ENCODE results near the gene TMEM129.
"Not testable (repeated sequence)": the region's sequence is repeated elsewhere in the genome, so short reads cannot be mapped to it uniquely, and the experiment has no call there.

Gene TMEM129

DNA sequence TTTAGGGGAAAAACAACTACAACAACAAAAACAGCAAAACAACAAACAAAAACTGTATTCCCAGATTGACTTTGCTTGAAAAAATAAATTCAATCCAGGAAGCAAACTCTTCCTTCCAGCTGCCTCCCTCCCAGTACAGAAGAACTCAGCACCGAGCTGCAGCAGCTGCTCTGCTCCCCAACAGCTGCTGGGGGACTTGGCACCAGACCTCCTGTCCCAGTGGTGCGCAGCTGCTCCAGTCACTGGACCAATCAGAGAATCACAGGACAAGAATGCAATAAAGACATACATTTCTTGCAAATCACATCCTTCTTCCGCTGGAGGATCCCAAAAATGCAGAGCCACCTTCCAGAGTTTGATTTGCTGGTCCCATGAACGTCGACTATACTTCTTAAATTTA lies 25.2 kb downstream of the TMEM129 start:
- no peak for DNase-seq (ENCODE audit: low spot score)

DNA sequence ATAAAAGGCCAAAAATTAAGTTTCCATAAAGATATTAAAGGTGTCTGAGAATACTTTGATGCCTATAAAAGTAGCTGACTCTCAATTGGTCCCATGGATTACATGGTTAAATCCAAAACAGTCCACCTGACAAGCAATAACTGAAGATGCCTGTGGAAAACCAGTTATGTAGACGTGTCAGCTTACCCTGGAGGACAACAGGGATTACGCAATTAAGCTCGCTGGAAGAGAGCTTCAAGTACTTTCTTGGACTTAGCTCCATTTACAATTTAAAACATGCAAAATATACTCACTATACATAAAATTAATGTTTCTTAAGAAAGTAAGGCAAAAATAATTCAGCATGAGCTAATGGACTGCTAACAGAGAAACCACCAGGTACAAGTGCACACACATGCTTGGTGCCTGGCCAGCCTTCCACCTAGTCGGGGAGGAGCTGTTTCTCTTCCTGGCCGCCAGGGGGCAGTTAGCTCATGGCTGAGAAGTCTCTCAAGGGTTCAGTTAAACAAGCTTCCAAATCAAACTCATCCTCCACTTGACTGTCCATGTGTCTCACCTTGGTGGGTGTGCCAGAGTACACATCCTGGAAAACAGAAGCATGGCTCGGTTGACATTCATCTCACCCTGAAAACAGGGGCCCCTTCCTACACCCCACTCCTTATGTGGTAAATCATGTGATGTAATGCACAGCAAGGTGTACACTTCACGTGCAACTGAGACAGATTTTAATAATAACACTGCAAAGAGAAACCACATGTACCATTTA lies 27.8 kb downstream of the TMEM129 start:
- DNase-seq (ENCODE audit: low spot score), result peak; percentile 79

DNA sequence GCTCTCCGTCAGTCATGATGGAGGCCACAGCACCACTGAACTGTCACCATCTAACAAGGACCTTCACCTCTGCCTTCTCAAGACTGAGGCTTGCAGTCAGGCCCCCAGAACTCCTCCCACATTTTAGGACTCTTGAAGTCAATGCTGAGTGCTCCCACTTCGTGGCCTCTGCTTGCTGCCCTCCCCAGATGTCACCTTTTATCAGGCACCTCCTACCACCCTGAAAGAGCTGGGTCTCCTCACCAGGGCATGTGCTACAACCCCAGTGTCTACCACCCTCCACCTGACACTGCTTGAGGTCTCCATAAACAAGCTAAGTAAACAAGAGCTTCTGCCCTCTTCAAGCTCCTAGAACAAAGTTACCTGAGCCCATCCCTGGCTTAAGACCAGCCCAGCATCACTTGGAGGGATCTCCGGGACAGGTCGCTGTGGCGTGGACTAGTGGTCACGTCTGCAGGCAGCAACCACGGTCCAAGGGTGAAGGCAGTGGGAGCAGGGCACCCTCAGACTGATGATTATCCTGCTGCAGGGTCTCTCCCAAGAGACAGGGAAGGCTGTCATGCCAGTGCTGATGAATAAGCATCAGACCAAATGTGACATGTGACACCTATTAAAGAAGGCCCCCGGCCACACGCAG lies 29.3 kb downstream of the TMEM129 start:
- DNase-seq (ENCODE audit: low spot score), result no peak

DNA sequence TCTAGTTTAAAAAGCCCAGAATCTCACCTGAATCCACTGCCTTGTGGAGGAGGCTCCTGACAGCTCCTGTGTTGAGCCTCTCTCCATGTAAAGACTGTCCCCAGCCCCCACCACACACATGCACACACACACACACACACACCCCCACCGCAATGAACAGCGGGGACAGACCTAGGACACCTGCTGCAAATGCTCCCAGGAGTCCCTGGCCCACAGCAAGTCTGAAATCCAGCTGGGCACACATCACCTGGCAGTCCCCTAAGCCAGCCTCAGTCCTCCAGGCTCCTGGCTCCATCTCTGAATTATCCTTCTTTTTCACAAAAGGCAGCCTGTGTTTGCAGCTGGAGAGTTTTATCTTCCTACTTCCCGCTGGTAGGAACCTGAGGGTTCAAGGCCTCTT lies 30.4 kb downstream of the TMEM129 start:
- no peak for DNase-seq (ENCODE audit: low spot score)

DNA sequence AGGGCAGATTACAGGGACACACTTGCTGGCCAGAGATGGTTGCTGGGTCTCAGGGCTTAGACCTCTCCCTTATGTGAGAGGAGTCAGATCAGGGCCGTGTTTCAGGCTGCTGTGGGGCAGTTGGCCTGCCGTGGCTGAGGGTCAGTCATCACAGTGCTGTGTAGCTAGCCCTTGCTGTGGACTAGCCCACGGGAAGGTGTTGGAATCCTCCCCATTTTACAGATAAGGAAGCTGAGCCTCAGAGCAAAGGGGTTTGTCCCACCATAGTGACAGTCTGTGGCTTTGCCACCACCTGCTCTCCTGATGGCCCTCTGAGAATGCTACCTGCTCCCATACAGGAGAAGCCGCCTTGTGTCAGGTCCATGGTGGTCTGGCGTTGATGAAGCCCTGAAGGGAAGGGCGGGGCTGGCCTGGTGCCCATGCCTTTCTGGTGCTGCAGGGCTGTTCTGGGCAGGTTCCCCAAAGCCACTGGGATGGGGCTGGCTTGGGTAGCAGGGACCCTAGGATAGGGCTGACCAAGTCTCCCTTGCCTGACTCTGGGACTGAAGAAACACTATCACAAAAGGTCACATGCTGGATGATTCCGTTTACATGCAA lies 34.6 kb downstream of the TMEM129 start:
- no peak for DNase-seq (ENCODE audit: low spot score)

DNA sequence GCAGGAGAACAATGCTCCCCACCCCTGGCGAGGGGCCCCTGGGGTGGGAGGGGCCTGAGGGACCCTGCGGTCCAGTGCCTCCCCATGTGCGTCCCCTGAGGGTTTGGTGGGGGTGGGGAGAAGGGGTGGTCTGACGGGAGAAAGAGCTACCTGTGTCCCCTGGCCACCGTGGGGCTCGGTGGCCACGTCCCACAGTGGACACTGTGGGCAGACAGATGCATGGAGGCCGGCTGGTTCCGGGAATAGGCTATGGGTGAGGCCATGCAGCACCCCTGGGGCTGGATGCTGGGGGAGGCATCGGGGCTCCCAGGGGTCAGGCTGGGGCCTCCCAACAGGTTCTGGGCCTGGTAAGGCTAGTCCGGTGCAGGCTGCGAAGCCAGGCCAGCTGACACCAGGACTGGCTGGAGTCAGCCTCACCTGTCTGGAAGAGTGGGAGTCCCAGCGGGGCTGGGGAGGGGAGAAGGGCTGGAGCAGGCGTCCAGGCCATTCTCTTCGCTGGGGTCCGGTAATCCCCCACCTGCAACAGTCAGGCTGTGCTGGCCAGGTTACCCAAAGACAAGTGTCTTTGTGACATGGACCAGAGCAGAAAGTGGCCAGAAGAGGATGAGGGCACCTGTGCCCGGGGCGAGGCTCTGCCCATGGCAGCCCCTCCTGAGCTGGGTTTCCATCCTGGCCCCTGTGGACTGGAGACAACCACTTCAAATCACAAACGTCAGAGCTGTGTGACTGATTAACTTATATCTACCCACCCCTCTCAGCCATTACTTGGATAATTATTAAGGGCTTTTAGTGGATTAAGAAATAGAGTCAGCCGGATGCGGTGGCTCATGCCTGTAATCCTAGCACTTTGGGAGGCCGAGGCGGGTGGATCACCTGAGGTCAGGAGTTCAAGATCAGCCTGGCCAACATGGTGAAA lies 35.6 kb downstream of the TMEM129 start:
- DNase-seq (ENCODE audit: low spot score), result no peak

DNA sequence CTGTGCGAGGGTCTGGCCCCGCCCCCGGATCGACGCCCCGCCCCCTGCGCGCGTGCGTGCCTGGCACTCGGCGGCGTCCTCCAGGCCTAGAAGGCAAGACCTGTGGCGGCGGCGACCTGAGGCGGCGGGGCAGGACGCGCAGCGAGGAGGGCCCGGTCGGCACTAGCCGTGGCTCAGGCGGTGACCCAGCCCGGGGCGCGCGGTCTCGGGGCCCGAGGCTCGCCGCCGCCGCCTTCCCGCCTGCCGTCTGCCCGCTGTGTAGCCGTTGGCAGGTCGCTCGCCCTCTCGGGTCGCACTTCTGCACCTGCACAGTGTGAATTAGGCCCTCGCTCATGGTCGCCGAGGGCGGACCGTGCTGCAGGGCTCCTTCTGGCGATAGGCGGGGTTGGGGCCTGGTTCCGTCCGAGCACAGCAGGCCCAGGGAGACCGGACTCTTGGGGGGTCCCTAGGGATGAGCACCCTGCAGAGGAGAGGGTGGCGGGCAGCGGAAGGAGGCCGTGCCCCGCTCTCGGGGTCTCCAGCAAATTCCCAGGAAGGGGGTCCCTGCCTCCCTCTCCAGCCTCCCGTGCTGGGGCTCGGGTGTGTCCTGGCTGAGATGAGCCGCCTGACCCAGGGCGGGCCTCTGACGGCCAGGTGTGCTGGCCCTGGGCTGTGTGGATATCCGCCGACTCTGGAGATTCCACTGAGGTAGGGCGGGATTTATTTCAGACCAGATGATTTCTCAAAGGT lies 36.5 kb downstream of the TMEM129 start:
- DNase-seq (ENCODE audit: low spot score), result no peak

DNA sequence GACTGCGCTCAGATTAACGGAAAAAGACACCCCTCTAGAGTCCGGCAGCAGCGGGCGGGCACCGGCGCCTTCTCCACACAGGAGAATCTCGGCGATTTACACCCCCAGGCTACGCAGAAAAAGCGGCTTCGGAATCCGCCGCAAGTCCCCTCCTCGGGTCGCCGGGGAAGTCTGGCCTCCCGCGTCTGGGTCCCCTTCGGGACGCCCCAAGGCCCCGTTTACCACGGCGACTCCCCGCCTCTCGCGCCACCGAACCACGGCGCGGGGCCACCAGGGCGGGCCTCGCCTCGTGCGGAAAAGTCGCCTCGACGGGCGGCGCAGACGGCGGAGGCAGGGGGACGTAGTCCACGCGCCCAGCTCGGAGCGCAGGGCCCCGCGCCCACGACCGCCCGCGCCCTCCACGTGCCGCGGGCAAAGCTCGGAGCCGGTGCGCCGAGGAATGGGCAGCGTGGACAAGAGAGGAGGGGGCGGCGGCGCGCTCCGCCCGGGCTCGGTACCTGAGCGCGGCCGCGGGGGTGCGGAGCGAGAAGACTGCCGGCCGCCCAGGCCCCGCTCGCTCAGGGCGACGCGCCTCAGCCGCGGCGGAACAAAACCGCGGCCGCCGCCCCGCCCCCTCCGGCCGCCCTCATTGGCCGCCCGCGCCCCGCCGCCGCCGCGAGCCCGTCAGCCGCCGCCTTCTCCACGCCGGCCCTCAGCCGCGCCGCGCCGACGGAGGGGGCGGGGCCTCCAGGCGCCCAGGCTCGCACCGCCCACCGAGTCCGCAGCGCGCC lies 37.2 kb downstream of the TMEM129 start, which contains the start of gene FAM53A:
Gene FAM53A (minus strand): TSS at position 578 of the 770 bp plus-strand sequence. CDS start 15,572 bp downstream, outside the sequence.
- peak; percentile 93 for DNase-seq (ENCODE audit: low spot score)

DNA sequence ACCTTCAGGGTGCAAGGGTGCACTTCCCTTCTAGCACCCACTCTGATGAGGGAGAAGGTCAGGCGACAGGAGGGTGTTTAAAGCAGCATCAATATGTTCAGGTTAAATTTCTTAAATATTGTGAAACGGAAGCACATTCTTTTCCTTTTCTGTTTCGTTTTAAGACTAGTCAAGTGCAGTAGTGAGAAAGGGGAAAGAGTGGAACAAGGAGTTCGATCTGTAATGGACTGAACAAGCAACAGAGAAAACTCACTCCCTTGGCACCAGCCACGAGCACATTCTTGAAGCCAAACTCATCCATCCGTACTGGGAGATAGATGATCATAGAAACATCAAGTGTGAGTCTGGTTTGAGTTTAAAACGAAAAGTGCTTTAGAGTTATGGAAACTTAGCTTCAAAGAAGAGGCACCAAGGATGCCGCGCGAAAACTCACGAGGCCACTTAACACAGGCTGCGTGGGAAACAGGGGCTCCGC lies 37.8 kb downstream of the TMEM129 start:
- DNase-seq (ENCODE audit: low spot score), result no peak

DNA sequence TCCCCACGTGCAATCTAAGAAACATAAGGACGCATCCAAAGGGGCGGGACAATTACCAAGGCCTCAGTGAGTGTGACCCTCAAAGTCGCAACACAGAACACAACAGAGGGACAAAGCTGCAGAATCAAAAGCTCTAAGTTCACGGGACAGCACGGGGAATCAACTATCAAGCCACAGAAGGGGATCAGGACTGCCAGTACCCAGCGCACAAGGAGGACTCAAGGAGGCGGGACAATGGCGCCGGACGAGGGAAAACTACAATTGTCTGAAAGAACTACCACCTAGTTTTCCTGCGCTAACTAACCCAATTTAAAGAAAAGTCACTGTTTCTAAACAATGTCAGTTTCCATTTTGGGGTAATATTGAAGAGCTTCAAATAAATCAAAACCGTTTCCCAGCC lies 38.3 kb downstream of the TMEM129 start:
- DNase-seq (ENCODE audit: low spot score), result no peak

DNA sequence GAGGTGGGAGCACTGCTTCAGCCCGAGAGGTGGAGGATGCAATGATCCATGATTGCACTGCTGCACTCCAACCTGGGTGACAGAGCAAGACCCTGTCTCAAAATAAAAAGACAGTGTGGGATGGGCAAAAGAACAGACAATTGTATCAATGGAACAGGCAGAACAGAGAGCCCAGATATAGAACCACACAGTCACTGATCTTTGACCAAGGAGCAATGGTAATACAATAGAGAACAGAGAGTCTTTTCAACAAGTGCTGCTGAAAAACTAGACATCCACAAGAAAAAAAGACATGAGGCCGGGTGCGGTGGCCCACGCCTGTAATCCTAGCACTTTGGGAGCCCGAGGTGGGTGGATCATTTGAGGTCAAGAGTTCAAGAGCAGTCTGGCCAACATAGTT lies 42.9 kb downstream of the TMEM129 start:
- DNase-seq (ENCODE audit: low spot score), result no peak

DNA sequence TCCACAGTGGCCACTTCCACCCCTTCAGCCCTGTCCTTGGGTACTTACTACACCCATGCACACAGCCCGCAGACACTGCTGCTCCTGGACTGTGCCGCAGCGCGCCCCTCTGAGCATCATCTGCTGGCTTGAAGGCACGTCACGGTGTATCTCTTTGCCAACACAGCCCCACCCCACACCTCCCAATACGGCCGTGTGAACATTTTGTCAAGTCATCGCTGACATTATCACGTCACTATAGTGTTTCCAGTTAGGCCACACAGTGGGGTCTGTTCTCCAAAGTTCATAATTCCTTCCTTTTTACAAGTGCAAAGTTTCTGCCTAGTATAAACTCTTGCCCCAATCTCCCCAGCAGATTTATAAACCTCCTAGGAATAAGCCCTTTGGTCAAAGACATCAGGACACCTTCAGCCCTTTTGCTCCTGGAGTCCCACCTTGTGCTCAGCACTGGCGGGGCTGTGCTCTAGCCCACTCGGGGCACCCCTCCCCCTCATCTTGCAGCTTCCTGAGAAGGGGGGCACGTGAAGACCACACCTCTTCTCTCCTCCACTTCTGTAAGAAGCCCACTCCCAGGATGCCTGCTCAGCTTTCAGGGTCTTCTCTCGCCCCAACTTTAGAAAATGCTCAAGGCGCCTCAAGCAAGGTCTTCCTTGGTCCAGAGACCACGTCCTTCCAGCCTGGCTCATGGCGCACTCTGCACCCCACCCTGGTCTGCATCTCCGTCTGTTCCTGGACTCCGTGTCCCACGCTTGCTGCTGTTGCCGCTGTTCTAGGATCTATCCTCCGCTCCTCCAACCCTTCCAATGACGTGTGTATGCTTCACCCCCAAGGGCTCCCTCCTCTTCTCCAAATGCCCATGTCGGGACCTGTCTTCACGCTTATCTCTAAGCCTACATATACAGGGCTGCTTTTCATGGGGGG lies 44.3 kb downstream of the TMEM129 start:
- DNase-seq (ENCODE audit: low spot score), result no peak

DNA sequence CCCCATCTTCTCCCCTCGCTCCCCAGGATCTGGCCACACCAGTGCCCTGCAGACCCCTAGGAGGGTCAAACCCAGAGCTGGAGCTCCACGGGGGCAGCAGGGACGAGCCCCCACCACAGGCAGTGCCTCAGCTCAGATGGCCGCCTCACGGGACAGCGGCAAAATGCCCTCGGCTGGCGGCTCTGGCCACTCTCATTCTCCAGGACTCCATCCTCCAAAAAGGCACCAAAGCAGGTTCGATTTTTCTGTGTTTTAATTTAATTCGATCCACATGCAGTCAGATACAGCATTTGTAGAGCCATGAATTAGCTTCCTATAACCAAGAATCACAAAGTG lies 45.4 kb downstream of the TMEM129 start:
- no peak for DNase-seq (ENCODE audit: low spot score)

DNA sequence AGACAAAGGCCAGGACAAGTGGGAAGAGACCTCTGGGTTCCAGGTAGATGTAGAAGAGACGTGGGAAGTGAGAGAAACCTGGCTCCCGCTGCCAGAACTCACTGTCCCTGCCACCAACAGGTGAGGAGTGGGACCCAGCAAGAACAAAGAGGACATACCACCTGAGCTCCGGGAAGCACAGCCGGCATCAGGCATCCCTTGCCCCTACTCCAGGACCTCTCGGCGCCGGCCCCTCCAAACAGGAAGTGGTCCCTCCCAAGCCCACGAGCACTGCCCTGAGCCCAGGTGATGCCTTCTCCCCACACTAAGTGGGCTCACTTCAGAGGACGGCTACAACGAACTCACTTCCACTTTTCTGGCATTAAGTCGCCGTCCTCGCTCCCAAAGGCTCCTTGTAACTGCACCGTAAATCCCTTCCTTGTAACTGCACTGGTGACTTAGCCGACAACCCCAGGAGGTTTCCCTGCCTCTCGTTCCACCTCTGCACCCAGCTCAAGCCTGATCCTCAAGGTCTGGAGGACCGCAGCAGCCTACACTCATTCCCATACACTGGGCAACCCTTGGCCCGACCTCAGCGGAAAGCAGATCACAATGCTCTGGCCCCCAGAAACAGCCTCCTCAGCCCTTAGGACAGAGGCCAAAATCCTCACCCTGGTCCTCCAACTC lies 45.9 kb downstream of the TMEM129 start:
- DNase-seq (ENCODE audit: low spot score), result no peak

DNA sequence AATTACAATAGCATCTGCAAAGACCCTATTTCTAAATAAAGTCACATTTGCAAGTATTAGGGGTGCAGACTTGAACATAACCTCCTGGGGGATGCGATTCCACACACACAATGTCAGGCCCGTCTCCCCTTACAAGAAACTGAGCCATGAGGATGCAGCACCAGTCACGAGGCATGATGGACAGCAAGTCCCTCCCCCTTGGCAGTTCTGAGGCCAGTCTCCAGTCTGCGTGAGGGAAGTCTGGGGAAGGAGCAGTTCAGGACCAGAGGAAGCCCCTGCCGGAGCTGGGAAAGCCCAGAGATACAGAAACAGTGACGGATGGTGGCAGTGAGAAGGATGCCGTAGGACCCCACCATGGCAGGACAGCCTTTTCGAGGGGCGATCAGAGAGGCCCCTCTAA lies 46.4 kb downstream of the TMEM129 start:
- no peak for DNase-seq (ENCODE audit: low spot score)

DNA sequence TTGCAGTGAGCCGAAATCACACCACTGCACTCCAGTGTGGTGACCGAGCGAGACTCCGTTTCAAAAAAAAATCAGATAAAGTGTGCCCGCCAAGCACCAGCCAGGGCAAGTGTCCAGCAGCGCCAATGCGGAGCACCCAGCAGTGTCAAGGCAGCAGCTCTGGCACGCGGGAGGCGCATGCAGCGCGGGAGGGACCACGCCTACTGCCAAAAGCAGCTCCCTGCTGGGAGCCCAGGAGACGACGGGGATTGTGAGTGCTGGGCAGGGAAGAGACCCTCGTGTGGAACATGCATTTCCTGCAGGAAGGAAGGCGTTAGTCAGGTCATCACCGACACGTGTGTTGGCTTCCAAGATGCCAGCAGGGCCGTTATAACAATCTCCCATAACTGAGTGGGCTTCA lies 47.5 kb downstream of the TMEM129 start:
- no peak for DNase-seq (ENCODE audit: low spot score)

DNA sequence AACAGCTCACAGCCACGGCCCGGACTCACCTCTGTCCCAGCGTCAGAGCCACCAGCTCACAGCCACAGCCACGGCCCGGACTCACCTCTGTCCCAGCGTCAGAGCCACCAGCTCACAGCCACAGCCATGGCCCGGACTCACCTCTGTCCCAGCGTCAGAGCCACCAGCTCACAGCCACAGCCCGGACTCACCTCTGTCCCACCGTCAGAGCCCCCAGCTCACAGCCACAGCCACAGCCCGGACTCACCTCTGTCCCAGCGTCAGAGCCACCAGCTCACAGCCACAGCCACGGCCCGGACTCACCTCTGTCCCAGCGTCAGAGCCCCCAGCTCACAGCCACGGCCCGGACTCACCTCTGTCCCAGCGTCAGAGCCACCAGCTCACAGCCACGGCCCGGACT lies 50.1 kb downstream of the TMEM129 start:
- DNase-seq (ENCODE audit: low spot score), result not testable (repeated sequence)

DNA sequence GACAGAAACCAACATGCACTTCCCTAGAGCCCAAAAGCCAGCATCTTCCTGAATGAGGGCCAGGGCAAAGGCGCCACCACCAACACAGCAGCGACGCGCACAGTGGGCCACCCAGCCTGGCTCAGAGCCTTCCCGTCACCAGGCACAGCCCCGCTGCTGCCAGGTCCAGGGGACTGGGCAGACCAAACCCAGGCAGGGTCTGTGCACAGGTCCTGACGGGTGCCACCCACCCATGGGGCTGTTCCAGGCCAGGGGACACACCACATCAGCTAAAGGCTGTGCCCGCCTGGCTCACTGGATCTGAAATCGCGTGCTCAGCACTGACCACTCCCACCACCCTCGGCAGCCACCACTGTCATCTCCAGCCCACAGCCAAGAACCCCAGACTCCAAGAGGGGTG lies 50.8 kb downstream of the TMEM129 start:
- DNase-seq (ENCODE audit: low spot score), result no peak

DNA sequence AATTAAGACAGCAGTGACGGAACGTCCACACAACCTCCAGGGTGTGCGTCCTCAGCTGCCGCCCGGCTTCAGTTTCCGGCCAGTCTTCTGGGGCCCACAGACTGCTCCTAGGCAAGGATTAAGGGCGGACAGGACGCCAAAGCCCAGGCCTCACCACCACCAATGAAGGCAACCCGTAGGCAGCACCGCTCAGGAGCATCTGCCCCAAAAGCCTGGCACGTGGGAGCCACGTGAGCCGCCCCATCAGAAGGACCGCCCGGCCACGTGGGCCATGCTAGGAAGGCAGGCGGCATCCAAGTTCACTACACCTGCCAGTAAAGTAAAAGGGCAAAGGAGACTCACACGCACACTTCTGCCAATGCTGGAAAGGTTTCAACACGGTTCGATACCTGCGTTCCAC lies 51.3 kb downstream of the TMEM129 start:
- no peak for DNase-seq (ENCODE audit: low spot score)

Data from LoVo (cell line).